ENCODE measurements around the gene CD55.

DNA sequence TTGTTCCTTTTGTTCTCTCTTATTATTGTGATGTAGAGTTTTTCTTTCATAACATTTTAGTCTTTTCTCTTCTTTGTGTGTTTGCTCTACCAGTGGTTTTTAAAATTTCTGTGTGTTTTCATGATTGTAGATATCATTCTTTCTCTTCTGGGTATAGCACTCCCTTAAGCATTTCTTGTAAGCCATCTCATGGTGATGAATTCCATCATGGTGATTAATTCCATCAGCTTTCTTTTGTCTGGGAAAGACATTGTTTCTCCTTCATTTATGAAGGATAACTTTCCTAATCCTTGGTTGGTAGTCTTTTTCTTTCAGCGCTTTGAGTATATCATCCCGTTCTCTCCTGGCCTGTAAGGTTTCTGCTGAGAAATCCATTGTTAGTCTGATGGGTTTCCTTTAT lies 22.7 kb downstream of the CD55 start:
- no peak for TF ChIP-seq POLR2A (IDR thresholded peaks at IDR 0.05; ENCODE audit: low read depth, low read length)
- TF ChIP-seq POLR2AphosphoS5 (IDR thresholded peaks at IDR 0.05; ENCODE audit: low read depth, low read length) = no peak

Measured in GM12891 (cell line).